Activated CD4-positive, CD25-positive, alpha-beta regulatory T cell treated with anti-CD3 and anti-CD28 coated beads, Interleukin-2, amount 50 U/mL, for 24 hours (primary cell): ENCODE data around the gene CKS1B.
"Not testable (repeated sequence)": the region's sequence is repeated elsewhere in the genome, so short reads cannot be mapped to it uniquely, and the experiment has no call there.

Experiments used
- ATAC-seq, 2 donors: fragments of 150-1000 bp; cut with Tn5 transposase; one replicate each; pipeline ENCODE4 v1.10.0; 2021; ENCODE audit warnings: mild to moderate bottlenecking in 1 of 2, moderate library complexity in 1 of 2

CKS1B gene

DNA sequence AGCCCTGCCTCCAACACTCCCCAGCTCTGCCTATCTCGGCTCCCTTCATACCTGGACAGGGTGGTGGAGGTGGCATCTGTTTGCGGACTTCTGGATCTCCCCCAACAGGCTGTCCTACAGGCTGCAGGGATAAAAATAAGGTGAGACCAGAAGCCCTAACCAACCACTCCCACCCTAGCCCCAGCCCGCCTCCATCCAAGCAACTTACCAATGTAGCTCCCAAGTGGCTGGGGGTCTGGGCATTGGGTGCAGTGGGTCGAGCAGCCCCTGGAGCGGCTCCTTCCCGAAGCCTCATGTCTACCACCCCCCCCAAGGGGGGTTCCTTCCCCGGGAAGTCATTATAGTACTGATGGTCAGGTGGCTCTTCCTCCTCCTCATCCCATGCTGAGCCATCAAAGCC is 8.4 kb upstream of the CKS1B start:
- no peak for ATAC-seq

DNA sequence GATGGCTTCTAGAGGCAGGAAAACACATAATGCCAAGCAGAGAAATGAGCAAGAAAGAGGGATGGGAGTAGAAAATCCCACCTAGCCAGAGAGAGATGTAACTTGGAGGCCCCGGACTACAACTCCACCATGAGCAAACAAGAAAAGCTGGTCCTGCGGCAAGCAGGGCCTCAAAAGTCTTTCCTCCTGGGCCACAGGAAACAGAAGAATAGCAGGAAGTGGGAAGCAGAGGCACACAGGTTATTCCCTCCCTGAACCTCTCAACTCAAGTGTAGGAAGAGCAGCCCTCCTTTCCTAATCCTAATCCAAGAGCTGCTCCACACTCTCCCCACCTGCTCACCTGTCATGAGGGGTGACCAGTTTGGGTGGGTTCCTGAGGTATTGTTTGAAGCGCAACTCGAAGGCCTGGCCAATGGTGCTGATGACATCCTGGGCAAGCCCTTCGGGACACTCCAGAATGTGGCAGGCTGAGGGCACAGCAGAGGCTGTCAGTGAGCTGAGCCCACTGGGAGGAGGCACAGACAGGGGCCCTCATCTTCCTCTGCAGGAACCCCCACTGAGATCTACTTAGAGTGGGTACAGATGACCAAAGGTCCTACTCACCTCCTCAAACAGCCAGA is 7.0 kb upstream of the CKS1B start:
- no peak for ATAC-seq

- ATAC-seq: no peak
Observed at GRCh38 chr1:154968731-154969130, 5.8 kb upstream of the CKS1B start.

GRCh38 chr1:154969246-154969645 is 5.2 kb upstream of the CKS1B start:
- no peak for ATAC-seq

DNA sequence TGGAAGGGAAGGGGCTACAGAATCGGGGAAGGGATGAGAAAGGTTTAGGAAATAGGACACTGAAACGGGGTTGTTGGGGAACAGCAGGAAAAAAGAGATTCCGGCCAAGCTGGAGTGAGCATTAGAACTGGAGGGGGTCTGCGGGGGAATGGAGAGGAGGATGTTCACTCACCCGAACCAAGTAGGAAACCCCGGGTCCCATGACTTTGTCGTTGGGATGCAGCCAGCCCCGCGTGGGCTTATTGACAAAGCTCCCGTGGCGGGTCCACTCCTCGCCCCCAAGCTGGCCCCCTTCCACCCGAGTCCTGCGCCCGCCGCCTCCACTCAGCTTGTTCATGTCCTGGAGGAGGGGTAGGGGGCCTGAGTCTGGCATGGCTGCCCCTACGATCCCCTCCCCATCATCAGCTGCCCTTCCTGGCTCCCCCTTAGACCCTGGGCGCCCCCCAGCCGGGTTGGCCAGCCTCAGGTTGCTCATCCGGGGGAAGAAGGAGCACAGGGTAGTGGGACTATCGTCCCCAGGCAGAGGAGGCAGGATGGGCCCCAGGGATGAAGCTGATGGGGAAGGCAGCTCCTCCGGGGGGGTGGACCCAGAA is 4.5 kb upstream of the CKS1B start:
- no peak for ATAC-seq

DNA sequence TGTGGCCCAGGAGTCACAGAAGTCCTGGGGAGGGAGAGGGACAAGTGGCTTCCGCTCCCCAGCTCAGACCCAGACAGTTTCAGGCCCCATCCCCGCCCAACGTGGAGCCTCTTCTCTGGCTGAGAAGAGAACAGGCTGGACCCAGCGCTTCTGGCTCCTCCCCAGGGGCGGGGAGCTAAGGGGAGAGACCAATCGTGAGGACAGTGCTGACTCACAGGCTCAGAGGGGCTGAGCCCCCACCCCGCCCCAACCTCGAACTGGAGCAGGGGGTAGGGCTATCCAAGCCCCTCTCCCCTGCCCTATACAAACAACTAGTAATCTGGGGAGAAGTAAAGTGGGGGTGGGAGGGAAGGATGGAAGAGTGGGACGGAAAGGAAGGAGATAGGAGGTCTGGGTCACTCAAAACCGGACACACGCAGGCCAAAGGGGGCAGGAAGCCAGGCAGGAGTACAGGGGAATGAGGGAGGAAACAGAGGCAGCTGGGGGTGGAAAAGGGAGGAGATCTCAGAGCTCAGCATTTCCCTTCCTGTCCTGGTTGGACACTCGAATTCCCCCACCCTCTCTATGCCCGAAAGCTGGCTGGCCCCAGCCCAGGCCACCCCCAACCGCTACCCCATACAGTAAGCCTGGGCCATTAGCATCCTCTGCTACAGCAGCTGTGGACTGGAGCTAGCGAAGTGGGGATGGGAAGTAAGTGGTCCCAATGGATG is 3.7 kb upstream of the CKS1B start, which contains the start of gene SHC1:
Gene SHC1 (minus strand): TSS at position 117 of the 710 bp plus-strand sequence. CDS start 221 bp downstream, outside the sequence.
- ATAC-seq: no peak

- no peak for ATAC-seq
Observed at GRCh38 chr1:154971341-154971998, 3.0 kb upstream of the CKS1B start.

GRCh38 chr1:154972213-154972516 is 2.3 kb upstream of the CKS1B start:
- ATAC-seq: no peak

- no peak for ATAC-seq
Observed at GRCh38 chr1:154972517-154973343, 1.8 kb upstream of the CKS1B start.

- ATAC-seq: peak; percentile 9
Observed at GRCh38 chr1:154973344-154974101, 958 bp upstream of the CKS1B start.

GRCh38 chr1:154974808-154975408 is 427 bp downstream of the CKS1B start:
- ATAC-seq: peak; percentile 46 to 50

DNA sequence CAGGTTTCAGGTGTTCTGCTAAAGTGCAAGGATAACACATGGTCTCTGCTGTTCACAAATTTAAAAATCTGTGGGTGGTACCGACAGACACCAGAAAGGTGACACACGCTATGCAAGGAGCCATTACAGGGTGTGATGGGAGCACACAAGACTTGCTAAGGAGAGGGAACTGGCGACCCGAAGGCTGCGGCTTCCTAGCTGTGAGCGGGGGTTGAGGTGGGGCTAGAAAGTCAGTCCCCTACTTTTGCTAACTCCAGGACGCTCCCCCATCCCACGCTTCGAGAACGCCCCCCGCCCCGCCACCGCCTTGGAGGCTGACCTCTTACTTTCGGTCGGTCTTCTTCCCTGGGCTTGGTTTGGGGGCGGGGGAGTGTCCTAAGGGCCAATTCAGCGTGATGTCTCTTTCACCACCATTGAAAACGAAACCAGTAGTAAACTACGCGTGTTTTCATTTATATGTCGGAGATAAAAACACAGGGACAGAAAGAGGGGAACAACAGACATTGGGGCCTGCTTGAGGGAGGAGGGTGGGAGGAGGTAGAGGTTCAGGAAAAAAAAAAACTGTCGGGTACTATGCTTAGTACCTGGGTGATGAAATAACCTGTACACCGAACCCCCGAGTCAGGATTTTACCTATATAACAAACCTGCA is 1.1 kb downstream of the CKS1B start:
- peak; percentile 7 to 8 for ATAC-seq

- ATAC-seq: not testable (repeated sequence)
Observed at GRCh38 chr1:154977762-154978161, 3.3 kb downstream of the CKS1B start.

GRCh38 chr1:154978360-154978759 is 3.9 kb downstream of the CKS1B start:
- no peak for ATAC-seq

DNA sequence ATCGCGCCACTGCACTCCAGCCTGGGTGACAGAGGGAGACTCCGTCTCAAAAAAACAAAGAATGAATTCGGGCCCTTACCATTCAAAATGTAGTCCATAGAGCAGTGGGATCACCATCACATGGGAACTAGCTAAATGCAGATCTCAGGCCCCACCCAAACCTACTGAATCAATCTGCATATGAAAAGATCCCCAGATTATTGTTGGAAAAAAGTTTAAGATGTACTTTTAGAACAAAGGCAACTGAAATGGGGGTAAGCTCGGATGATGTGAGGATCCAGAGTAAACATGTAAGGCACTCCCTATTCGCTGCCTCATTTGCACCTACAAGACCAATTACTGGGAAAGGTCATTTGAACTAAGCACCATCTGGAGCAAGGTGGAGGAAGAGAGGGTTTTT is 7.9 kb downstream of the CKS1B start:
- no peak for ATAC-seq

DNA sequence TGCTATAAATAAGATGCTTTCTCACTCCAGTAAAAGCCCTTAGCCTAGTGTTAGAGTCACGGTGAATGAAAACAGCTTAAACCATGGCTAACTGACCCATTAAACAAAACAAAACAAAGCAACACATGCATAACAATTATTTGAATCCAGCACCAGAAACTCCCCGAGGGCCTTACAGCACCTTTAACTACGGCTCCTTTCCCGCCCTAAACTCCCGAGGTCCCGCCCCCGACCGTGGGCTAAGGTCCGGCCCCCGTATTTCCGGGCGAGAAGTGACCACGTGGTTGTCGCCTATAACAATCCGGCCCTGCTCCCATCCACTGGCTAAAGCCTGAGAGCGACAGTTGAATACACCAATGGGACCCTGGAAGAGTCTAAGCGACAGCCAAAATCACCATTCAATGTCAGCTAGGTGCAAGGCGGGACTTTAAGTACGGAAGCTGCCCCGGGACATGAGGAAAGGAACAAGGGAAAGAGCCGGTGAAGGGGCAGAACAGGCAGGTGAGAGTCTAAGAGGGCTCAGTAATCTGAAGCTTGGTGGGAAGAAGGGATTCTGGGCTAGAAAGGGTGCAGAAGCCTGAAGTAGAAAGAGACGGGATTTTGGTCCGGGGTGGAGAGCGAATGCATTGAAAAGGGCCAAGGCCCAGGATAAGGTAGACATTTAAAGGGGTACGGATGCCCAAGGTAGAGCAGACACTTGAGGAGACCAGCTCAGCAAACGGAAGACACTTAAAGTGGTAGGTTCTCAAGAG is 8.6 kb downstream of the CKS1B start, which contains the start of gene FLAD1:
Gene FLAD1 (plus strand): TSS at position 448 of the 752 bp plus-strand sequence. CDS start 351 bp downstream, outside the sequence.
- peak; percentile 100 for ATAC-seq

GRCh38 chr1:154983776-154984466 is 9.4 kb downstream of the CKS1B start:
- no peak for ATAC-seq

DNA sequence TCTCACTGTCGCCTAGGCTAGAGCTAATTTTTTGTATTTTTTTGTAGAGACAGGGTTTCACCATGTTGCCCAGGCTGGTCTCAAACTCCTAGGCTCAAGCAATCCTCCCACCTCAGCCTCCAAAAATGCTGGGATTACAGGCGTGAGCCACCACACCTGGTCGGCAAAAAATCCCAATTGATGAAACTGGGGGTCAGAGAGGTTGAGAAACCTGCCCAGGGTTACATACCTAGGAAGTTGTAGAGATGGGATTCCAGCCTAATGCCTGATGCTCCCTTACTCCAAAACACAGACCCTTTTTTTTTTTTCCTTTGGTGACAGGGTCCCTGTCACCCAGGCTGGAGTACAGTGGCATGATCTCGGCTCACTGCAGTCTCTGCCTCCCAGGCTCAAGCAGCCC is 12.3 kb downstream of the CKS1B start:
- ATAC-seq: not testable (repeated sequence)

GRCh38 chr1:154987326-154987725 is 12.8 kb downstream of the CKS1B start:
- no peak for ATAC-seq
